CD4-positive, alpha-beta T cell treated with Interleukin-12 subunit alpha and Interleukin-12 subunit beta, for 1 hour (primary cell): ENCODE data around the gene NFRKB.
"Not testable (repeated sequence)": the region's sequence is repeated elsewhere in the genome, so short reads cannot be mapped to it uniquely, and the experiment has no call there.

ENCODE experiments used
- DNase-seq: peaks from one replicate; pipeline ENCODE4 v3.0.0-alpha.2; 2020

Gene NFRKB

DNA sequence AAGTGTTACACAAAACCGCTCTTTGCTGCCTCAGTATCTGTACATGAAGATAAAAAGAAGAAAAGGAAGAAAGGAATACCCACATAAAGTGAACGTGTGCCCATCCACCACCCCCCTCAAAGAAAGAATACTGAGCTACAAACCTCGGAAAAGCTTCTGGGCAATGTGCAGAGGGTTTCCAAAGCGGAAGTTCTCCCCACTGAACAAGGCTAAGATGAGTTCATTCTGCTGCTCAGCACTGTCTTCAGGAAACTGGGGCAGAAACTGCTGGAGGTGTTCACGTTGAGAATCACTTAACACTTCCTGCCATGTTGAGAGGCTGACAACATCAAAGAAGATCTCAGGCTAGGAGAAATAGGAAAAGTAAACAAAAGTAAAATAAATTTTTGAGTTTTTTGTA is 6.9 kb downstream of the NFRKB start:
- peak; percentile 33 for DNase-seq

DNA sequence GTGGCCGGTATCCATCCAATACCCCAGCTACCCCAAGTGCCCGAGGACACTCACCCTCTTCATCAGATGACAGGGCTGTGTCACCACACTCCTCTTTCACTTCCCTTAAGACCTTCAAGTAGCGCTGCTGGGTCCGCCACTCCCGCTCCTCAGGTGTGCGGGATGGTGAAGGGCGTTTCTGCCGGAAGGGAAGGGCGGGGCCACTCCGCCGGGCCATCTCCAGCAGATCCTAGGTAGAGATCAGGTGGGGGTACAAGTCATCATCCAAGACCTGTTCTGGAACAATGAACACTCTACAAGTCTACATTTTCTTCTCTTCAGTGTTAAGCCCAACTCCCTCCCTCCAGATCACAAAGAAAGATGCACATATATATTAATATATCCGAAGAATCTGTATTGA is 10.0 kb downstream of the NFRKB start:
- no peak for DNase-seq

DNA sequence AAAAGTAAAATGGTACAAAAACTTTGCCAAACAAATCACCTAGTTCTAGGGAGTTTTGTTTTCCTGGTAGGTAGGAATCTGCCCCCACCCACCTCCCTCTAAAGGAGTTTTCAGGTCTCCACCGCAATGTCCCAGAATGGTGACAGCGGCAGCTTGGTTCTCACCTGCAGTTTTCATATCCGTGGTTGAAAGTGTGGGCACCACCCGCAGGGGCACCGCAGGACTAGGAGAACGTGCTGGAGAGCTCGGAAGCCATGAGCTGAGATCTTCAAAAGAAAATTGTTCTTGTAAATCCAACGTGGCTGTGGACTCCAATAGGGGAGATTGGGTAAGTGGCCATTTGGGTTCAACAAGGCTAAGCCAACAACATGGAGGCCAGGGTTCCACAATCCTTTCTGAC is 10.8 kb downstream of the NFRKB start:
- no peak for DNase-seq

DNA sequence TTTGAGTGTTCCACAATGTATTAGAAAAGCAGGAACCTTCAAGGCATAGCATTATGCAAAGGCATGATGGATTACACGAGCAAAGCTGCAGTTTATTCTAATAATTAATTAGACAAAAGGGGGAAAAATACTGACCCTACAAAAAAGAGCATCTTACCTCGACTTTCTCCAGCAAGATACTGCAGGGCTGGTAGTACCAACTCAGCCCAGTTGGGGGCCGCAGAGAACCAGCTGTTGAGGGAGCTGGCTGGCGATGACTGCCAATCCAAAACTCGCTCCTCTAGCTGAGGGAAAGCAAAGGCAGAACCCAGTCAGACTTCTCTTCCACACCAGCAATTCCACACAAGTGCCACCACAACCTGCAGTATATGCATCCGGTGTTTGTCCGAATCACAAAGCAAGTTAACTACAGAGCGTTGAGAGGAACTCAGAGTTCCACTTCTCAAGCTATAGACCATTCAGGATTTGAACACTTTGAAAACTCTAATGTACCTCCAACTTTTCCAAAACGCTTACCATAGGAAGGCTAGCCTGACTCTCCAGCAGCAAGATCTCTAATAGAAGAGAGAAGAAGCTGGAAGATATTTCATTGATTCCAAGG is 13.7 kb downstream of the NFRKB start:
- peak; percentile 39 for DNase-seq

DNA sequence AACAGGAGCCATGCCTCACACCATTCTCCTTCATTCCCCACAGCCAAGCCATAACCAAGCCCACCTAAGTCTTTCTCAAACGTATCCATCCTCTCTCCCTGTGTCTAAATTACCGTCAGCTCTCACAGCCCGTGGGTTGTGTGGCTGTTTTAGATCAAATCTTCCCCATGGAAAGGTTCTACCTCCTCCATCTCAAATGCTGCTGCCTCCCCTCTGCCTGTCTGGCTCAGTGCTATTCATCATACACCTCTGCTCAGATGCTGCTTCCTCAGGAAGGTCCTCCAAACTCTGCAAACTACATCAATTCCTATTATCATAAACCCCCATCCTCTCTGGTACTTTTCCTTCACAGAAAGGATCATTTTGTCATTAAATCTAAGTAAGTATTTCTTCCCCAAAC is 15.1 kb downstream of the NFRKB start:
- no peak for DNase-seq

DNA sequence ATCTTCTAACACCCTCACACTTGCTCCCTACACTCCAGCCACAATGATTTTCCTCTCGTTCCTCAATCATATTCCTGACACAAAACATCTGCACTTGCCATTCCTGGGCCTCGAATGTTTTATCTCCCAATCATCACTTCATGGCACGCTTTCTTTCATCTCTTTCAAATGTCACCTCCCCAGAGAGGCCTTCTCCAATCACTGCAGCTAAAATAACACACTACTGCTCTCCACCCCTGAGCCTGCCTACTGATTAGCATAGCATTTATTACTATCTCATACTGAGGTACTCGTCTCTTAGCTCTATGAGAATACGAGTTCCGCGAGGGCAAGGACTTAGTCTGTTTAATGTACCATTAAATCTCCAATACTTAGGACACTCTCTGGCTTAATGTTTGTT is 23.5 kb downstream of the NFRKB start:
- DNase-seq, result no peak

DNA sequence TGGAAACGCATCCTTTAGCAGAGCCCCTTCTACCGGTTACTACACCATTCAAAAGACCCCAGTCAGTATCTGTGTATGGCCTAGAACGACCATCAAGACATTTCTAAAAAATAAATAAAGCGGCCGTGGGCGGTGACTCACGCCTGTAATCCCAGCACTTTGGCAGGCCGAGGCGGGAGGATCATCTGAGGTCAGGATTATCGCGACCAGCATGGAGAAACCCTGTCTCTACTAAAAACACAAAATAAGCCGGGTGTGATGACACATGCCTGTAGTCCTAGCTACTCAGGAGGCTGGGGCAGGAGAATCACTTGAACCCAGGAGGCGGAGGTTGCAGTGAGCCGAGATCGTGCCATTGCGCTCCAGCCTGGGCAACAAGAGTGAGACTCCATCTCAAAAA is 26.8 kb downstream of the NFRKB start:
- DNase-seq, result not testable (repeated sequence)

DNA sequence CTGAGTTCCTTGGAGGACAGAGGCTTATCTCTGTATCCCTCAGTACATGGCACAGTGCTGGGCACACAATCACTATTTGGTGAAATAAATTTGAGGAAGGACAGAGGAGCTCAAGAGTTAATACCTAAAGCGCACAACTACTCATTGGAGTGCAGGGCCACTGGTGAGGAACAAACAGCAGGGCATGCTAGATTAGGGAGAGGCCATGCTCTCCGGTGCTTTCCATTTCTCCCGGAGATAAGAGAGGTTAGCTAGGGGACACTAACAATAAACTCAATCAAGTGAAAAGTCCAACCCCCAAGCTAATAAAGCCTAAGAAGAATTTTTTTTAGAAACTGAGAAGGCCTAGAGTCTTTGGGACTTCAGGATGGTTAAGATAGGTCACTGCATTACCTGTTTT is 29.1 kb downstream of the NFRKB start:
- no peak for DNase-seq

DNA sequence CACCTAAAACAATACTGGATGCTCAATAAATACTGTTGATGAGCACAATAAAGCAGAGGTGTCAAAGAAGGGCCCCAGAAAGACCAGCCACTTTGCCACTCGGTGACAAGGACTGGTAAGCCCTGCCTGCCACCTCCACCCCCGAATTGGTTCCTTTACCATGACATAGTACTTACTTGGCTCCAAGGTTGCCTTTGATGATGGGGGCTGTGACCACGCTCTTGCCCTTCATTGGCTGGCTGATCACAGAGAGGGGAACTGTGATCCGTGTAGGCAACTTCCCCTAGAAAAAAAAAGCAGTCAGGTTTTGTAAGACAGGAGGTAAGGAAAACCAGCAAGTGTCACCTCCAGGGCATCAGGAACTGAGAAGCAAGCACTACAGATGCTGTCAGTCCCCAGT is 29.7 kb downstream of the NFRKB start:
- DNase-seq, result no peak

DNA sequence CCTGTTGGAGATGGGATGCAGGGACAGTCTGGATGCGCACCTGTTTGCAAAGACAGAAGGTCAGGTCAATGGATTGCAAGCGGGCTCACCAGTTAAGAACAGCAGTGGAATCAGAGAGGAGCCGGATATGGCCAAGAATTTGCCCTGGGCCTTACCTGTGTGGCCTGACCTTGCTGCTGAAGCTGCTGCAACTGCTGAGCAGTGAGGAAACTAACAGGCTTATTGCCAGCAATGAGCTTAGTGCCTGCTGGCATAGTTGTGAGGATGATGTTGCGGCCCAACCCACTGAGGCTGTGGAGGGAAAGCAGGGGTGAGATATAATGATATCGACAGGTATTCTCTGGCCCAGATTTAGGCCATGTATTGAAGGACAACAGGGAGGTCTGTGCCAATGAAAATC is 30.6 kb downstream of the NFRKB start:
- DNase-seq, result no peak

DNA sequence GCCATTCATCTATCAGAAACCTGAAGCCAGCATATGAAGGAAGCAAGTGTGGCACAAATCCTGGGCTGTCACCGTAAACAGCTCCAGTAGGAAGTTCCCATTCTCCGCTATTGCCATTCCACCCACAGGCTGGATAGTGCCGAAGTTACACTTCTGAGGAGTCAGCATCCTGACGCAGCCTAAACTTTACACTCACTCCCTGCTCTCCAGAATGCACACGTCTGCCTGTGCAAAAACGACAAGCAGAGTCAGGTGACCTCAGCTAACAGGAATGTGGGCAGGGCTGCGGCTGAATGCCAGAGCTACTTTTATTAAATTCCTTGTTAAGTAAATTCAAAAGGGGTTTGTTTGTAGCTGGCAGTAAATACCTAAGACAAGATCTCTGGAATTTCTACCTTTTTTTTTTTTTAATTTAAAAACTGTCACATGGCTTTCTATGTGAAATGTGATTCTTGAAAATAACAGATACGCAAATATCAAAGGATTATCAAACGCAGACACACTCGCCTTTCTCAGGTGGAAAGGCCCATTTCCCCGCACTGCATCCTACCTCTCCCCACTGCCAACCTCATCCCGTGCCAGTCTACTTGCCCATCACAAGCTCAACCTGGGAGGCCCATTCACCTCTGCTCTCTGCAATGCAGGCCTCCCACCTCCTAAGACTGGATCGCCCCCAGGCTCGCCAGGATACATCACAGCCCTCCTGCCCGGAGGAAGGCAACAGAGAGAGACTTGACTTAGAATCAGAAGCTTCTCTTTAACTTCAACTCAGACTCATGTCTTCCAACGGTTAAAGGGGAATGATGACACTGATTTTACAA is 33.5 kb downstream of the NFRKB start:
- no peak for DNase-seq

DNA sequence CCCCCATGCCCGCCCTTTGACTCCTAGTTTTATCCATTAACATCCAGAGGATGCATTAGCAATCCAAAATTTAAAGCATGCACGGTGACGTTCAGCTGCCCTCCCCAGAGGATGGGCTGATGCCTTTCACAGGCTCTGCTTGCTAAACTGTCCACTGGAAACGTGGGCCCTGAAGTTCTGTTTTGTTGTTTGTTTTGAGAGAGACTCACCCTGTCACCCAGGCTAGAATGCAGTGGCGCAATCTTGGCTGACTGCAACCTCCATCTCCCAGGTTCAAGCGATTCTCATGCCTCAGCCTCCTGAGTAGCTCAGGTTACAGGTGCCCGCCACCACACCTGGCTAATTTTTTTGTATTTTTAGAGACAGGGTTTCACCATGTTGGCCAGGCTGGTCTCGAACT is 39.3 kb downstream of the NFRKB start:
- no peak for DNase-seq

DNA sequence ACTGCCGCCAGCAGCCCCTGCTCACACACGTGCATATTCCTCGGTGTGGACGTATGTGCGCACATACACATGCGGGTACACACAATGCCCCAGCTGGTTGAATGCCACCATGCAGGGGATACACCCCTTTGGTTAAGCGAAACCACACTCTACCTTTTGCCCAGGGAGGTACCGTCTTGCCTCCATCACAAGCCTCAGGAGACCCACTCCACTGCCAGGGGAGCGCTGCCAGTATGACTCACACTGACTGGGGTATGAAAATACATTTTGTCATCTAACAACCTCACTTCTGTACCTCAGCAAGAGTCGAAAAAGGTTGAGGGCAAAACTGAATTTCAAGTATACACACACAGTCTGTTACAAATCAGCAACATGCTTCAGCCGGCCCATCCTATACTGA is 40.3 kb downstream of the NFRKB start:
- DNase-seq, result no peak

DNA sequence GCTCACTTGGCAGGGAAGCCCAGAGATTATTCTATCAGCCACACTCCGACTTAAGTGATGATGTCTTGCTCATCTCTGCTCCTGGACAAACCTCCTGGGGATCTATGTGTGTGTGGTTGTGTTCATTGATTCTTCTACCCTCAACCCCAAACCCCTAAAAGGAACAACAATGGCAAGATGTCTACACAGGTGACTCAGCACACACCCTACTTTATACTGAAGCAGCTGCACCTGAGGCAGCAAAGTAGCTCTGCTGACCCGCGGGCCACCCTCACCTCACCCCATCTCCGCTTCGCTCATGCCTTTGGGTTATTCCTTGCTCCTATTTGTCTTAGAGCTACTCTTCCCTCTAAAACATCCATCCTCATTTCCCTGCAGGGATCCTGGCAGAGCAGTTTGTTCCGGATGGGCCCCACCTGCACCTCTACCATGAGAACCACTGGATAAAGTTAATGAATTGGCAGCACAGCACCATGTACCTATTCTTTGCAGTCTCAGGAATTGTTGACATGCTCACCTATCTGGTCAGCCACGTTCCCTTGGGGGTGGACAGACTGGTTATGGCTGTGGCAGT is 41.1 kb downstream of the NFRKB start:
- DNase-seq, result no peak

DNA sequence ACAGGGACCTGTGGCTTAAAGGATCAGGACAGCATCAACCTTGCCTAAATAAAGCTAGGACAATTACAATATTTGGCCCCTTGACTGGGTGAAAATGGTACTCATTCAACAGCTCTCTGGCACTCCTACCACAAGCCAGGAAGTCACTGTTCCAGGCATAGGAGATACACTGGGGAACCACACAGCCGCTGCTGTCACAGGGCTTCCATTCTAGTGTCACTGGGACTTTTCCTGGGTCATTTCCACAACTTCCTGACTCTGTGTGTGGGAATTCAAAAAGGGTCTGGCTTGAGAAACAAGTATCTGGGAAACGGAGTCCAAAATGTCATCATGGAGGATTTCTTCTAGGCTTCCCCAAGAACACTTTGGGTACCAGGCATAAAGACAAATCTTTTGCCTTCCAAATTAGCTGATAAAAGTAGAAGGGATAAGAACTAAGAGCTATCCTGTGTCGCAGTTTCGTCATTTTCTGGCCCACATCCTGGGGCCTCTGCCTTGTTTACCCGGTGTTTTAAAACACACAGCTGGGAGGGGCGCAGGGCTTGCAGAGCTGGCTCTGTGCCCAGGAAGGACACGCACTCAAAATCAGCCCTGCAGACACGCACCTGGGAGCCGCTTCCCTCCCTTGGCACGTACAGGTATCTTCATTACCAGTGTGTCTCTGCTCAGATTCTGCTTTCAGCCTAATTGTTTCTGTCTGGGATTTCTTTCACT is 41.7 kb downstream of the NFRKB start:
- DNase-seq, result peak; percentile 74

DNA sequence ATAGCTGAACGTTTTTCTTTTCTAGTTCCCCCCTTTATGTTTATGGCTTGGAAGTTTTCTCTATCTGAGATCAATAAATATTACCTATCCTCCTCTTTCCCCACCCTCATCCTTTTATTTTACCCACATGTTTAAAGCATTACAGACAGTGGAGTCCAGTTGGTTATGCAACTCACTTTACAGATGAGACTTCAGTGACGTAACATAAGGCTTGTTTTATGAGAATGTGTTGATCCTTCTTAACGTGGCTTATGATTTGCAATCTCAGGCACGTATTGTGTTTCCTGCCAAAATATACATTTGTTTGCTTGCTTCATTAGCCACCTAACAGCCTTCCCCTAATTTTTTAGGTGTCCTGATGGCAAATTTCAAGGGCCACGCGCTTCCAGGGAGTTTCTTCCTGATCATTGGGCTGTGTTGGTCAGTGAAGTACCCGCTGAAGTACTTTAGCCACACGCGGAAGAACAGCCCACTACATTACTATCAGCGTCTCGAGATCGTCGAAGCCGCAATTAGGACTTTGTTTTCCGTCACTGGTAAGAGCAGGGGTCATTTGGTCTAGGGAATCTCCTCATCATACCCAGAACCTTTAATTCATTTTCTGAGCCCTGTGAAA is 43.1 kb downstream of the NFRKB start:
- DNase-seq, result no peak

DNA sequence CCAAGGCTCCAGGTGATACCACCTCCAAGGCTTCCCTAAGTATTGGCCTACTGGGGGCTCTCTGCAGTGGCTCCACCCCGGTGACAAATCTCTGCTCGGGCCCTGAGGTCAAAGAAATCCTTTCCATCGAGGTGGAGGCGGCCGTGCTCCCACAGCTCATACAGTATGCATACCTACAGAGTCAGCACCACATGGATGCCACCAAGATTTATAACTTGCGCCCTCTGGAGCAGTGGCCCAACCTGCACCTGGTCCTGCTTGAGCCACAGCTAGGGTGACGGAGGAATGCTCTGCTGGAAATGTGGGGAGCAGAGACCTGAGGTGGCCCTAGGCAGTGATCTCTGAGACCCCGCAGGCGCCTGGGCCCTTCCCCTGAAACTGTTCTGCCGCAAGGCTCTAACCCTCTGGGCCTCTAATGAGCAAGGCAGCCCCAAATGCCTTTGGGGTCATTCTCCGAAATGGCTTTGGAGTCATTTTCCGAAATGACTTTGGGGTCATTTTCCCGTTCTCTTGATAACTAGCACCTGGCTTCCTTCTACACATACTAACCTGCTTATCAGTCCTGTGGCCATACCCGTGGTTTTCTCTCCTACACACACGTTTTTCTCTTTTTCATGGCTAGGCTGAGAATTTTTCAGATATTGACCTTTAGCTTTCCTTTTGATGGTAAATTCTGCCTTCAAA is 45.8 kb downstream of the NFRKB start:
- no peak for DNase-seq

DNA sequence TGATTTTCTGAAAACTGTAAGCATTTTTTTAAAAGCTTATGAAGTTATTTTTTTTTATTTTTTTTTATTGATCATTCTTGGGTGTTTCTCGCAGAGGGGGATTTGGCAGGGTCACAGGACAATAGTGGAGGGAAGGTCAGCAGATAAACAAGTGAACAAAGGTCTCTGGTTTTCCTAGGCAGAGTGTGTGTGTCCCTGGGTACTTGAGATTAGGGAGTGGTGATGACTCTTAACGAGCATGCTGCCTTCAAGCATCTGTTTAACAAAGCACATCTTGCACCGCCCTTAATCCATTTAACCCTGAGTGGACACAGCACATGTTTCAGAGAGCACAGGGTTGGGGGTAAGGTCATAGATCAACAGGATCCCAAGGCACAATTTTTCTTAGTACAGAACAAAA is 48.0 kb downstream of the NFRKB start:
- not testable (repeated sequence) for DNase-seq

DNA sequence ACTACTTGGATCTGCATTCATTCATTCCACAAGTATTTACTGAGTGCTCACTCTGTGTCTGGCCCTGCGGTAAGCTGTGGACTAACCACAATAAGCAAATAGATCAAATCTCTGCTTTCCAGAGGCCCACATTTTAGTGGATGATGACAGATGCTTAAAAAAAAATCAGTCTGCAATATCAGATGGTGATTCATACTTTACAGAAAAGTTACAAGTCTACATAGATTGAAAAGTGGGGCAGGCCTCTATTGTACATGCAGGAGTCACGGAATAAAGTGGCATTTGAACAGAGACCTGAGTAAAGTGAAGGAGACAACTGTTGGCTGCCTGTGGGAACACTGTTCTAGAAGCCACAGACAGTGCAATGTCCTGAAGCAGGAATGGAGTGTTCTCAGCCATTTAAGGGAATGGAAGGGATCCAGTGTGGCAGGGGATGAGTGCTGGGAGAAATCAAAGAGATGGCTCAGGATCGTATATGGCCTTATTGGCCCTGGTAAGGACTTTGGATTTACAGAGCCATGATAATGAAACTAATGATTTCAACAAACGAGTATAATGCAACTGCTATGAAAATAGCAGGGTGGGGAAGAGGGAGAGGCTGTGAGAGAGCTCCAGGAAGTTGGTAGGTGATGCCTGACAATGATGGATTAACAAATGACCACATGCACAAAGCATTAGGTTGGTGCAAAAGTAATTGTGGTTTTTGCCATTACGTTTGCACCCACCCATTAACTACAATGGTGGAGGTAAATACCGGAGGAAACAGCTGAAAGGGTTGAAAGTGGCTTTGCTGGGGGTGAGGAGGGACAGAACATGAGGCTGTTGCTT is 48.7 kb downstream of the NFRKB start:
- DNase-seq, result no peak
